ENCODE results near the gene VTCN1.

DNA sequence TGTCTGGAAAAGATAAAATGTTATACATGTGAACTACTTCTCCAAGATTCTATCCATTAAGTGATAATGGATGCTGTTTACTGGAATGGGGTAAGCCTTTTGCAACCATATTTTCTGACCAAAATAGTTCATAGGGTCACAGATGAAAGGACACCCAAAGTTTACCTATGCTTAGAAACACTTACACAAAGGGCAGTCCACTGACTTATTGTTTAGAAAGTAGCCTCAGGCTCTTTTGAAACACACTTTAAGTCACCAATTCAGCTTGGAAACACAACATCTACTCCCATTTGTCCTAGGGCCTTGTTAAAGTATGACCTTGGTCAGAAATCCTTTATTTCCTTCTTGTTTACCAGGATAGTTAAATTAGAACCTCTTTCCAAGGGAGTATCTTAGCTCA lies 28.7 kb upstream of the VTCN1 start:
- TF ChIP-seq, protein P1, sequence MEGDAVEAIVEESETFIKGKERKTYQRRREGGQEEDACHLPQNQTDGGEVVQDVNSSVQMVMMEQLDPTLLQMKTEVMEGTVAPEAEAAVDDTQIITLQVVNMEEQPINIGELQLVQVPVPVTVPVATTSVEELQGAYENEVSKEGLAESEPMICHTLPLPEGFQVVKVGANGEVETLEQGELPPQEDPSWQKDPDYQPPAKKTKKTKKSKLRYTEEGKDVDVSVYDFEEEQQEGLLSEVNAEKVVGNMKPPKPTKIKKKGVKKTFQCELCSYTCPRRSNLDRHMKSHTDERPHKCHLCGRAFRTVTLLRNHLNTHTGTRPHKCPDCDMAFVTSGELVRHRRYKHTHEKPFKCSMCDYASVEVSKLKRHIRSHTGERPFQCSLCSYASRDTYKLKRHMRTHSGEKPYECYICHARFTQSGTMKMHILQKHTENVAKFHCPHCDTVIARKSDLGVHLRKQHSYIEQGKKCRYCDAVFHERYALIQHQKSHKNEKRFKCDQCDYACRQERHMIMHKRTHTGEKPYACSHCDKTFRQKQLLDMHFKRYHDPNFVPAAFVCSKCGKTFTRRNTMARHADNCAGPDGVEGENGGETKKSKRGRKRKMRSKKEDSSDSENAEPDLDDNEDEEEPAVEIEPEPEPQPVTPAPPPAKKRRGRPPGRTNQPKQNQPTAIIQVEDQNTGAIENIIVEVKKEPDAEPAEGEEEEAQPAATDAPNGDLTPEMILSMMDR (IDR thresholded peaks at IDR 0.05): no peak
- TF ChIP-seq POLR2A (IDR thresholded peaks at IDR 0.05) (no peak), EP300 (IDR thresholded peaks at IDR 0.05) (no peak)

Data from suprapubic skin (tissue), 3 donors.